HG02852 (cell line): Measurements from ENCODE around the gene LAPTM5.
A peak's percentile ranks its signal among the peaks of the same experiment; 100 is the strongest.

Source experiments
- ATAC-seq: cut with Tn5 transposase; IDR thresholded peaks from one replicate; pipeline ENCODE4 v1.9.1; 2021; ENCODE audit warnings: mild to moderate bottlenecking, moderate library complexity; ENCODE audit not compliant: unreplicated experiment

LAPTM5 gene

DNA sequence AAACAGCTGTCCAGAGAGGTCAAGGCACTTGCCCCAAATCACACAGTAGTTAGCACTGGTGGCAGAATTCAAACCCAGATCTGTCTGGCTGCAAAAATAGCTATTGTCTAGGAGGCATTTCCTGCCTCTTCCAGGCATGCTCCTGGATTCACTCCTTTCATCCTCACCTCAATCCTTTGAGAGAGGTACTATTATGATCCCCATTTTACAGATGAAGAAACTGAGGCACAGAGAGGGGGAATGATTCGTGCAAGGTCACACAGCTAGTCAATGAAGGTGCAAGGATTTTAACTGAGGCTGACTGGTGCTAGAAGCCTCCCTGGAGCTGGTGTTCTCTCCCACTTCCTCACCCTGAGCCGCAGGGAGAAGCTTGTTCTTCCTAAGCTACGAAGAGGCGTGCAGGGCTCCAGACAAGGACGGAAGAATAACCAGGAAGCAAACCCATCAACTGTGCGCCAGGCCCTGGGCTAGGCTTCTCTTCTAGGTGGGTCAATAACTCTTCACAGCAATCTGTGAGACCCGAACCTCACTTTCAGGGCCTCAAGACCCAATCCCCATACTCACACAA is 631 bp upstream of the LAPTM5 start:
- ATAC-seq = no peak

- ATAC-seq = no peak
Observed at GRCh38 chr1:30756545-30757351, 826 bp downstream of the LAPTM5 start.

- ATAC-seq = no peak
Observed at GRCh38 chr1:30756206-30756544, 1.4 kb downstream of the LAPTM5 start.

GRCh38 chr1:30755746-30756145 is 1.8 kb downstream of the LAPTM5 start:
- no peak for ATAC-seq

- no peak for ATAC-seq
Observed at GRCh38 chr1:30755334-30755733, 2.2 kb downstream of the LAPTM5 start.

GRCh38 chr1:30754684-30755171 is 2.8 kb downstream of the LAPTM5 start:
- peak; percentile 37 for ATAC-seq

DNA sequence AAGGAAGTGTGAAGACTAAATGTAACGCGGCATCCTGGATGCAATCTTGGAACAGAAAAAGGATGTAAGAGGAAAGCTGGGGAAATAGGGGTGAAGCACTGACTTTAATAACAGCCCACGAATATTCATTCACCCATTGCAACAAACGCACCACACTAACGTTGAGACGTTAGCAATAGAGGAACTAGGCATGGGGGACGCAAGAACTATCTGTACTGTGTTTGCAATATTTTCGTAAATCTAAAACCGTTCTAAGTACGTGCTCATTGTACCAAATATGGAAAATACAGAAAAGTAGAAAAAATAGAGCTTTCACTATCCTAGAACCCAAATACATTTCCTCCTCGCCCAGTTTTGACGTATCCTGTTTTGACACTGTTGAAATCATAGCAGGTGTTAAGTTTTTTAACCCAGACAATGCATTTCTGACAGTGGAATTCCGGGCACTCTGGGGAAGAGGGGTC is 3.9 kb downstream of the LAPTM5 start:
- ATAC-seq = no peak

DNA sequence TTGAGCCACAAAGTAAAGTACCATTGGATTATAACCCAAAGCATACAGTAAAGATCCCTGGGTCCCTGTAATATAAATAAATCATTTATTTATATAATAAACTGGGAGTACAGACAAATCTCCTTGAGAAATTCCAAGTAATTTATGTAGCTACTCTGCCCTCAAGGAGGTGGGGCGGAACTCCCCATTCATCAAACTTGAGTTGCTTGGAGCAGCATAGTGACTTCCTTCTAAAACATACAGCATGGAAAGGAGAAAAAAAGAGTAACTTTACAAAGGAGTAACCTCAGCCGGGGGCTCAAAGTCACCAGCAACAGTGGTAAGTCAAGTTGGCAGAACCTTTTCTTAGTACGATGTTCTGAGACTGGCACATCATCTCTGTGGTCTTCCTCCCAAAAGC is 4.5 kb downstream of the LAPTM5 start:
- ATAC-seq = no peak

- ATAC-seq = no peak
Observed at GRCh38 chr1:30752651-30752908, 5.0 kb downstream of the LAPTM5 start.

GRCh38 chr1:30751830-30752650 is 5.5 kb downstream of the LAPTM5 start:
- no peak for ATAC-seq

- ATAC-seq = no peak
Observed at GRCh38 chr1:30750731-30751291, 6.8 kb downstream of the LAPTM5 start.

GRCh38 chr1:30749691-30750583 is 7.6 kb downstream of the LAPTM5 start:
- ATAC-seq = no peak

DNA sequence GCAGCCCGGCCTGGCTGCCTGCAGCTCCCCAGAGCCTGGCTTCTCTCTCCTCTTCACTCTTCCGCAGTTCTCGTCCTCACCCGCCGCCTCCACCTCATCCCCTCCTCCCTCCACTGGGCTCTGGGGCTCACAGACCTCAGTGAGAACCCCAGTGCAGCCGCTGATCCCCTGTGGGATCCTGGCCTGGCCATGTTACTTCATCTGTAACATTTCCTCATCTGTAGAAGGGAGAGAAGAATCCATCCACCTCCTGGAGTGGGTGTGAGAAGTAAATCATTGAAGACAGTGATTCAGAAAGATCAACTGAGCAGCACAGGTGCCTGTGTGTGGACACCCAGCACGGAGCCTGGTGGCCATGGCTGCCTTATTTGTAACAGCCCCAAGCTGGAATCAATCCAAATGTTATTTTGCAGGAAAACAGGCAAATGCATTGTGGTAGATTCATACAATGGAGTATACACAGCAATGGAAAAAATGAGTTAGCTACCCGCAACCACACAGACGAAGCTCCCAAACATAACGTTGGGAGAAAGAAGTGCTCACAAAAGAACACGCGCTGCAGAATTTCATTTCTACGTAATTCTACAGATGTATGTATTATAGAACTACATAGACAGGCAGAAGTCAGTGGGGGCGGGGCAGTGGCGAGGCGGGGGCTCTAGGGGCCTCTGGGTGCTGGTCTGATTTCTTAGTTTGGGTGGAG is 8.7 kb downstream of the LAPTM5 start:
- no peak for ATAC-seq

GRCh38 chr1:30748098-30748698 is 9.4 kb downstream of the LAPTM5 start:
- ATAC-seq = no peak

DNA sequence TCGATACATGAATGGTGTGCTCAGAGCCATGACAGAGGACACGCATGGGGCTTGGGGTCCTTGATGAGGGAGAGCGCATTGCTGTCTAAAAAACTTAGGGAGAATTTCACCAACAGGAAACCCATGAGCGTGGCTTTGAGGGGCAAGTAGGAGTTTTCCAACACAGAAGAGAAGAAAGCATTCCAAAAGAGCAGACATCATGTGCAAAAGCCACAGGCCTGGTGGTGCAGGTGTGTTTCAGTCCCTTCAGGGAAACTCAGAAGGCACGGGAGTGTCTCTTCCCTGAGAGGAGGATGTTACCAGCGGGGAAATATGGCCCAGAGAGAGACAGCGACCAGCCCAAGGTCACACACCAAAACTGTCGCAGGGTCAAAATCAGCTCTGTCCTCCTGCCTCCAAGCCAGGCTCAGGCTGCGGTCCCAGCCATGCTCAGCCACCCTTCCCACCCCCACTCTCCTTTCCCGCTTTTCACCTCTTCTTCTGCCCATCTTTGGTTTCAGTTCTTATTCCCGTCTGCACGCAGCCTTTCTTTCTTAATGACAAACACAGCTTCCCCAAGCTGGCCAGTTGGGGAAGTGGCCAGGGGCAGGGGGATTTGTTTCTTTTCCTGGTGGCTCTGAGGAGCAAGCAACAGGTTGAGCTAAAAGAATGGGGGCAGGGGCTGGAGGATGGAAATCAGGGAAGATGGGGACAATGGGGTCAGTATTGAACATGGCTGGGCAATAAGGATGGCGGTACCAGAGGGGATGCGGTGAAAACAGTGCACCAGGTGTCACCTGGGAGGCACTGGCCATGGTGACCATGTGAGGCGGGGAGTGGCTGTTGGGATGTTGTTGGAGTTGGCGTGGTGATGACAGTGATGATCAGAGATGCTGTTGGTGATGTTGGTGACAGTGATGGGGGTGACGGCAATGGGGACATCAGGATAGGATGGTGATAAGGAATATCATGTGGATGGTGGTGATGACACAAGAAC is 10.3 kb downstream of the LAPTM5 start:
- no peak for ATAC-seq

DNA sequence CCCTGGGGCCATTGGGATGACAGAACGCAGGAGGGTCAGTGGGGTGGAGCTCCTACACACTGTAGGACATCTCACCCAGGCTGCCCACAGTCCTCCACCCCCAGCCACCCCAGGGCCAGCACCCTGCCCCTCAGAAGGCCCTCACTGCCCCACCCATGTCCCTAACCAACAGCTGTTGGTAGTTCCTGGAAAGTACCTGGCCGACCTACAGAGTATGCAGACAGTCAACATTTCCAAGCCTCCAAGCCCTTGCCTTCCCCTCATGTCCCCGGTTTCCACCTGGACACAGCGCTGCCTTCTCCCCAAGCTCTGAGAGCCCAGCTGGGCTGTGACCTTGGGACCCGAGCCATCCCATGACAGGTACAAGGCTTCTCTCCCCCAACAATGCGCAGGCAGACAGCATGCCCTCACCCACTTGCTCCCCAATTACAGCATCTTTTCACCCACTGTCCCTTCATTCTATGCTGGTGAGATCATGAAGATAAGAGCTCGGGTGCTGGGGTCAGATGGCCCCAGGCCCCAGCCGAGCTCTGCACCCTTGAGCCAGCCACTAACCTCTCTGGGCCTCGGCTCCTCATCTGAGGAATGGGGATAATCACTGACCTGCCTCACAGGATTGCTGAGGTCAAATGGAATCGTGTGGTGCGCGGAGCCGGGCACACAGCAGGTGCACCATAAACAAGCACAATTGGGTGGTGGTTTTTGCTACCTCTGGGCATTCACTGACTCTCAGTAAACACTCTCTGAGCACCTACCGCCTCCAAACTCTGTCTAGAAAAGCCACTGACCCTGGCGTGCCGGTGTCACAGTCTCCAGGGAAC is 11.2 kb downstream of the LAPTM5 start:
- no peak for ATAC-seq

- ATAC-seq = no peak
Observed at GRCh38 chr1:30745834-30746208, 11.8 kb downstream of the LAPTM5 start.
